GM18508 (cell line): ENCODE data around the gene ARID5A.

Experiments
- ATAC-seq: cut with Tn5 transposase; IDR thresholded peaks from one replicate; pipeline ENCODE4 v1.9.1; 2021; ENCODE audit warnings: moderate number of reproducible peaks; ENCODE audit not compliant: insufficient read depth, unreplicated experiment

Gene ARID5A

DNA sequence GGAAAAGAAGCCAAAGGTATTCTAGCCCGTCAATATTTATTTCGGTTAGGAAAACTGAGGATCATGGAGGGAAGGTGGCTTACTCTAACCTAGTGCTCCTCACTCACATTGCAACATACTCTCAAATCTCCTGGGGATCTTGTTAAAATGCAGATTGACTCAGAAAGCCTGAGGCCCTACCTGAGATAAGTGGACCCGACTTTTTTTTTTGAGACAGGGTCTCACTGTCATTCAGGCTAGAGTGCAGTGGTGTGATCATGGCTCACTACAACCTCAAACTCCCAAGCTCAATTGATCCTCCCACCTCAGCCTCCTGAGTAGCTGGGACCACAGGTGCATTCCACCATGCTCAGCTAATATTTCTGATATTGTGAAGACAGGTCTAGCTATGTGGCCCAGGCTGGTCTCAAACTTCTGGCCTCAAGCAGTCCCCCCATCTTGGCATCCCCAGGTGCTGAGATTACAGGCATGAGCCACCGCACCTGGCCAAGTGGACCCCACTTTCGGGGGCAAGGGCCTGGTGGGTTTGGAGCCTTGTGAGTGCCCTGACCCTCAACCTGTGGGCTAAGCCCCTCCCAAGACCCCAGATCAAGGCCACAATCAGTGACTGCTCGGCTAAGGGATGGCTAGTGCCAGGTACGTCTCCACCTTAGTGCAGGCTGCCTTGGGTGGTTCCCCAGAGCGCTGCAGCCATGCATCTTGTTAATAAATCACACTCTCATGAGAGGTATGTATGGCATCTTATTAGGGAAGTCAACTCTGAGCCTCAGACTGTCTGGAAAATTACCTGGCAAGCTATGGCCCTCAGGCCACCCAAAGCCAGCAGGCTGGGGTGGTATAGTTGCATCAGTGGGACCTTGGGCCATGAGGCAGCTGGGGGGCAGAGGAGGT lies 30.3 kb upstream of the ARID5A start:
- ATAC-seq, result no peak

DNA sequence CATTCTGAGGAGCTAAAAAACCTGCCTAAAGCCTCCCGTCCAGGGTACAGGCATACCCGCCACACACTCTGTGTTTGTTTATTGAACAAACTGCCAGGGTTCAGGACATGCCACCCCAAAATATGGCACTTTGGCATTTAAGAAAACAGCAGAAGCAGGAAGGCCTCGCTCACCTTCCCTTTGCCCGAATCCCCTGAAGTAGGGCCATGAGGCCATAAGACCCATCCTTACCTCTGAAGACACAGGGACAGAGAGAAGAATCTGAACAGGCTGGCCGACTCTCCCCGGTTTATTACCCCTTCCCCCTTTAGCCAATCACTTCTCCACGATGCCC lies 29.7 kb upstream of the ARID5A start:
- ATAC-seq, result no peak

DNA sequence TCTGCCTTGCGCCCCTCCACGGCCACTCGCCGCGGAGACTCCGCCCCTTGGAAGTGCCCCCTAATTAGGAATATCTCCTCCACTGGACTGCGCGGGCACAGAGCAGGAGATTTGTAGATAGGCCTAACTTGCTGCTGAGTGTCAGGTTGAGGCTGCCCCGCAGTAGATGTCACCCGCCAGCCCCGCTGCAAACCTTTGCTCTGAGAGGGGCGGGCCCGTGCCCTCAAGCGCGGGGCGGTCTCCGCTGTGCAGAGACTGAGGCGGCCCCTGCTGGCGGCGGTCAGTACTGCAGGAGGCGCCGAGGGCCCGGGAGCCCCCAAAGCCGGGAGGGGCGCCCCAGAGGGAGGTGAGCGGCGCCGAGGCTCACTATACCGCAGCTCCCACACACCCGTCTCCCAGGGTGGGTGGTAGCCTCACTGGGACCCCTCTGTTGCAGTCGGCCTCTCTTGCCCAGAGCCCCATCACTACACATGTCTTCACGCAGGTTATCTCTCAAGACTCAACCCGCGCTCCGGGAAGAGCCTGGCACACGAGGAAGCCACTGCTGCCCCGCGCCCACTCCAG lies 28.5 kb upstream of the ARID5A start:
- ATAC-seq, result no peak

DNA sequence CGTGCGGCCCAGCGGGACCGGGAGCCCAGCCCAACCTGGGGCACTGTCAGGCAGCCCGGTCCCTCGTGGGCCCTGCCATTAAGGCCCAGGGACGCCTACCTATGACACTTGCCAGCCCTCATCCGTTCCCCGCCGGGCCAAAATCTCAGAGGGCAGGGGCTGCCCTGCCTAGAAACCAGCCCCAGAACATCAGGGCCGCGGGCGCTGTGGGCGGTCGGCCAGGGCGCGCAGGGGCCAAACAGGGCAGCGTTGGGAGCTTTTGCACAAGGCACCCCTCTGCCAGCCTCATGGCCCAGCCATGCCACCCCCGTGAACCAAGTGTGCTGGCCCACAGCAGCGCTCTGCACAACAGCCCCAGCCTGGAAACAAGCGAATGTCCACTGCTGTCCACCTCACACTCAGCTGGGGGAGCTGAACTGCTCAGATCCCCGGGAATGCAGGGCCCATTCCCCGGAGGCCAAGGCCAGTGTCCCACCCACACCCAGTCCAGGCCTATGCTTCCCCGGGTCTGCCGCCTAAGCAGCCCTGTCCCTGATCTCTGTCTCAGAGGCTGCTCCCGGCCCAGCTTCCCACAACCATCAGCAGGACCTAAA lies 27.9 kb upstream of the ARID5A start:
- ATAC-seq, result no peak

- ATAC-seq, result no peak
Measured at GRCh38 chr2:96509114-96509846, 27.3 kb upstream of the ARID5A start.

GRCh38 chr2:96509847-96510230 lies 26.7 kb upstream of the ARID5A start:
- no peak for ATAC-seq

DNA sequence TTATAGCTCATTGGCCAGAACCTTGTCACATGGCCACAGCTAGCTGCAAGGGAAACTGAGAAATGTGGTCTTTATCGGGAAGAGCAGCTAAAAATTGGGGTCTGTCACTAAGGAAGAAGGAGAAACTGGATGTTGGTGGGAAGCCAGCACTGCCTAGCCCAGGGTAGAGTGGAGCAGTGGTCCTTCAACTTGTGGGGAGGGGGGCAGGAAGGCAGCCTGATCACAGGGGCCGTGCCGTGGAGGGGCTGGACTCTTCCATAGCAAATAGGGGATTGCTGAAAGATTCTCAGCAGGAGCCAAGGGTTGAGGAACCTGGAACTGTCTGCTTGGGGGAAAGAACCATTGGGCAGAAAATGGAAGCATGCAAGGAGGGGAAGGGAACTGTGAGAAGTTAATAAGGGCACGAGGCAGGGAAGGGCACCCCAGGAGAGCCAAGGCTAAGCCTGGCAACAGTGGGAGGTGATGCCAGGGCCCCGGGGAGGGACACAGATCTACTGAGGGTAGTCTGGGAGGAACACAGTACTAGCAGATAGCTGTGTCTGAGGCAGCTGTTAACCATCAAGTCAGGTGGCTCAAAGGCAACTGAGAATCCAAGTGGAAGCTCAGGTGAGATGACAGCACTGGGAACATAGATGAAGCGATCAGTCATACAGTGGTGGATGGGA lies 25.5 kb upstream of the ARID5A start:
- ATAC-seq, result no peak

DNA sequence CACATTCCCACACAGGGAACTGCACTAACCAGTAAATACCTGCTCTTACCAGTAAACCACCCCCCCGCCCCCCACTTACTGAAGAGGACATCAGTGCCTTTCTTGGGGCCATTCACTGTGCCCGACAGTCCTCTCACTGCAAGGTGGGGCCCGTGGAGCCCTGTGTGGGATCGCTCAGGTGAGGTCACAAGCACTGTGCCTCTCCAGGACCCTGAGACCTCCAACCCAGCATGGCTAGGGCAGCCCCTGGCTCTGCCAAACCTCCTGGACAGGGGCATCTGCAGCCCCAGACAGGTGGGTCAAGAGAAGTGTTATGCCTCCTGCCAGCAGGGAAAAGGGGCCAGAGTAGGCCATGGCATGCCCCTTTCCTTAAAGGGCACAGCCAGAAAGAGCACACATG lies 24.7 kb upstream of the ARID5A start:
- no peak for ATAC-seq

- ATAC-seq, result no peak
Measured at GRCh38 chr2:96512341-96512740, 24.2 kb upstream of the ARID5A start.

DNA sequence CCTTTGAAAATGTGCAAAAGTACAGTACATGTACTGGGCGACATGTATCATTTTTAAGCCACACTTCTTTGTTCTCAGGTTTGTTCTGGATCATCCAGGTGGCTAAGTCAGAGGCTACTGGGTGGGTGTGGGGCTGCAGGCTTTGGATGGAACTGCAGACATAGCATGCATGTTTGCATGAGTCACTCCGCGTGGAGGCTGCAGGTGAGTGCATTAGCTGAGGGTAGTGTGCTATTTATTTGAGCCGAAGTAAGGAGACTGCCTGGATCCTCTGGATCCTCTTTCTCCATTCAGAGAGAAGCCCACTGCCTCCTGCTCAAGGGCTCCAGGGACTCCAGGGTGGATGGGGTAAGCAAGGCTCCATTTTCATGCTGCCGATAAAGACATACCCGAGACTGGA lies 22.0 kb upstream of the ARID5A start:
- ATAC-seq, result no peak

GRCh38 chr2:96517079-96517478 lies 19.5 kb upstream of the ARID5A start:
- ATAC-seq, result no peak

DNA sequence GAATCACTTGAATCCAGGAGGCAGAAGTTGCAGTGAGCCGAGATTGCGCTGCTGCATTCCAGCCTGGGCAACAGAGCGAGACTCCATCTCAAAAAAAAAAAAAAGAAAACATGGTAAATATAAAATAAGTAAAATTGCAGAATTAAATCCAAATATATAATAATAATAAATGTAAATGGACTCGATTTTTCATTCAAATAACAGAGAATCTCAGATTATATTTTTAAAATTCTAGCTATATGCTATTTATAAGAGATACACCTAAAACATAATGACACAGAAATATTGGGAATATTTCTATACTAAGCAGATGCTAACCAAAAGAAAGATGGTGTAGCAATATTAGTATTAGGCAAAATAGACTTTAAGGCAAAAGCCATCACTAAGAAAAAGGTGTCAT lies 16.3 kb upstream of the ARID5A start:
- ATAC-seq, result no peak

GRCh38 chr2:96520697-96521096 lies 15.9 kb upstream of the ARID5A start:
- no peak for ATAC-seq

DNA sequence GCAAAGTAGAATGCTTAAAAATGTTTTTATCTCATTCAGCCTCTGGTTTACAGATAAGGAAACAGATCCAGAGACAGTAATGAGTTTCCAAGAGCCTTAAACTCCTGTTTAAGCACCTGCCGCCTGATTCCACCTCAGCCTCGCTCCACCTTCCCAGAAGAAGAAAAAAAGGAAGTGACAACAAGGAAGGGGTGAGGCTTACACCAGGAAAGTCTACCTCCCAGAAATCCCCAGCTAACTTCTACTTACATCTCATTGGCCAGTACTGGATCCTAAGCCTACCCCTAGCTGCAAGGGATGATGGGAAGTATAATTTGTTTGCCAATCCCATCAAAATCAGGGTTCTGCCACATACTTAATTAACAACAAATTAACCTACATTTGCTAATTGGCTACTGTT lies 15.3 kb upstream of the ARID5A start:
- ATAC-seq, result no peak

DNA sequence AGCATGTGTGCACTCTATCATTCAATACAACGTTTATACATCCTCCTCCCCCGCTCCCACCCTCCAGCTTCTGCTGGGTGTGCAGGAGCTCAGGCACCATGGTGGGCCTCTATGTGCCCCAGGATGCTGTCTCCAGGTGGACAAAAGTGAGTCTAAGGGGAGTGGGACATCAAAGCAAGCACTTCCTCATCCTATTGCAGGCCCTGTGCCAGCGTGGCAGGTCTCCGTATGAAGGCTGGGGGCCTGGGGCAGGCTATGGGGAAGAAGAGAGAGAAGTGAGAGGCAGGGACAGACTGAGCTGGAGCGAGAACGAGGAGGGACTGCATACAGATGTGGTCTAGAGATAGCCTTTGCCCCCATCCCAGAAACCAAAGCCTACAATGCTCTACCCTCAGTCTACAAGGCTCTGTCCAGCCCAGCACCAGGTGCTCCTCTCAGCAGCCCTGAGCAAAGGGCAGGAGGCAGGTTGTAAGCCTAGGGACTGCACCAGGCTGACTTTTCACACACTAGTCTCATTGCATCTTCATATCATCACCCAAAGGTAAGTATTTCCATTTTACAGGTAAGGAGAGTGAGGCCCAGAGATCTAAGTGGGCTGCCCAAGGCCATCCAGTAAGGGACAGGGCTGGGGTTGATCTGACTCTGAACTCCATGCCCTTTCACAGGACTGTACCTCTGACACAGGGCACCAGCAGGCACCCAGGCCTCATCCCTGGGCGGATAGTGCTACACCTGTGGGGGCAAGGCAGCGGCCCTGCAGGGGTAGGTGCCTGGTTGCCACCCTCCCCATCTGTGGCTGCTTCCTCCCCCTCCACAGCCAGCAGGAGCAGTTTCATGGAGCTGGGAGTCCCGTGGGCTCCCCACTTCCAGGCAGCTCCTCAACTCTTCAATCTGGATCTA lies 14.0 kb upstream of the ARID5A start:
- ATAC-seq, result no peak

GRCh38 chr2:96523659-96524481 lies 12.7 kb upstream of the ARID5A start:
- no peak for ATAC-seq

DNA sequence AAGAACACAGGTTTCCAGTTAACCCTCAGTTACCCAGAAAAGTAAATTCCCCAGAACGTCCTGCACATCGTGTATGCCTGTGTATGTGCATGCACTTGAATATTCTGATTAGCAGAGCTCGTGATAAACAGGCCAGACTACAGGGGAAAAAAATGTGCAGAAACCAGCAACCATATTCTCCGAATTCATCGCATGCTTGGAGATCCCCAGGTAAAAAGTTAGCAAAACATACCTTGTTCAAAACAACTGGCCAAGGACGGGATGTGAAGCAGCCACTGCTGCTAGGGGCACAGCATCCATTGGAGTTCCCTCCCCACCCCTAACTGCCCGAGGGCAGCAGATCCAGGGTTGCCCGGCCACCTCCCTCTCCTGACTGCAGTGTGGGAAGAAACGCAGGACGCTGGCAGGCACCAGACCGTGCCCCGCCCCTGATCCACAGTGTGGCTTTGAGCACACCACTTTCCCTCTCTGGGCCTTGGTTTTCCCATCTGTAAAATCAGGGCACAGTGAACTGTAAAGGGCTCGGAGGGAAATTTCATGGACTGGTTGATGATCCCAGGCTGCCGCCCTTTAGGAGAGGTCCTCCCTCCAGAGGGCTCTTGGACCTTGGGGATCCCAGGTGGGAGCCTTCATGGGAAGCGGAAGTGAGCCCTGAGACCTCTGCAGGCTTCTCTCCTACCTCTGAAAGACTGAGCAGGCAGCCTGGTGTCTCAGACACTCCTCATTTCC lies 11.9 kb upstream of the ARID5A start:
- no peak for ATAC-seq

DNA sequence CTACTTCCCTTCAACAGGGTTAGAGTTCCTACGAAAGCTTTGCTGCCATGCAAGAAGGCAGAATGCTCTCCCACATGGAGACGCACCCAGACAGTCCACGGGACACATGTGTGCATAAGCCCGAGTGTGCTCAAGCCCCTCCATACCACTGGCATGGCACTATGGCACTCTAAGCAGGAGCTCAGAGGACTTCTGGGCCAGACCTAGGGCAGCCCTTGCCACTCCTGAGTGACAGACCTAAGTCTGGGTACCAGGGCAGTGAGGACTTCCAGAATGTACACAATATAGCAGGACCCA lies 11.4 kb upstream of the ARID5A start:
- ATAC-seq, result no peak
